NCI-H1930 (cell line): Measurements from ENCODE around the gene FLT1.

ENCODE experiments used
- DNase-seq, 2 experiments: peaks; one replicate each; lab custom pipeline; 2025; lab: John Stamatoyannopoulos, UW

FLT1 gene, protein sequence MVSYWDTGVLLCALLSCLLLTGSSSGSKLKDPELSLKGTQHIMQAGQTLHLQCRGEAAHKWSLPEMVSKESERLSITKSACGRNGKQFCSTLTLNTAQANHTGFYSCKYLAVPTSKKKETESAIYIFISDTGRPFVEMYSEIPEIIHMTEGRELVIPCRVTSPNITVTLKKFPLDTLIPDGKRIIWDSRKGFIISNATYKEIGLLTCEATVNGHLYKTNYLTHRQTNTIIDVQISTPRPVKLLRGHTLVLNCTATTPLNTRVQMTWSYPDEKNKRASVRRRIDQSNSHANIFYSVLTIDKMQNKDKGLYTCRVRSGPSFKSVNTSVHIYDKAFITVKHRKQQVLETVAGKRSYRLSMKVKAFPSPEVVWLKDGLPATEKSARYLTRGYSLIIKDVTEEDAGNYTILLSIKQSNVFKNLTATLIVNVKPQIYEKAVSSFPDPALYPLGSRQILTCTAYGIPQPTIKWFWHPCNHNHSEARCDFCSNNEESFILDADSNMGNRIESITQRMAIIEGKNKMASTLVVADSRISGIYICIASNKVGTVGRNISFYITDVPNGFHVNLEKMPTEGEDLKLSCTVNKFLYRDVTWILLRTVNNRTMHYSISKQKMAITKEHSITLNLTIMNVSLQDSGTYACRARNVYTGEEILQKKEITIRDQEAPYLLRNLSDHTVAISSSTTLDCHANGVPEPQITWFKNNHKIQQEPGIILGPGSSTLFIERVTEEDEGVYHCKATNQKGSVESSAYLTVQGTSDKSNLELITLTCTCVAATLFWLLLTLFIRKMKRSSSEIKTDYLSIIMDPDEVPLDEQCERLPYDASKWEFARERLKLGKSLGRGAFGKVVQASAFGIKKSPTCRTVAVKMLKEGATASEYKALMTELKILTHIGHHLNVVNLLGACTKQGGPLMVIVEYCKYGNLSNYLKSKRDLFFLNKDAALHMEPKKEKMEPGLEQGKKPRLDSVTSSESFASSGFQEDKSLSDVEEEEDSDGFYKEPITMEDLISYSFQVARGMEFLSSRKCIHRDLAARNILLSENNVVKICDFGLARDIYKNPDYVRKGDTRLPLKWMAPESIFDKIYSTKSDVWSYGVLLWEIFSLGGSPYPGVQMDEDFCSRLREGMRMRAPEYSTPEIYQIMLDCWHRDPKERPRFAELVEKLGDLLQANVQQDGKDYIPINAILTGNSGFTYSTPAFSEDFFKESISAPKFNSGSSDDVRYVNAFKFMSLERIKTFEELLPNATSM (N-terminal part only)

DNA sequence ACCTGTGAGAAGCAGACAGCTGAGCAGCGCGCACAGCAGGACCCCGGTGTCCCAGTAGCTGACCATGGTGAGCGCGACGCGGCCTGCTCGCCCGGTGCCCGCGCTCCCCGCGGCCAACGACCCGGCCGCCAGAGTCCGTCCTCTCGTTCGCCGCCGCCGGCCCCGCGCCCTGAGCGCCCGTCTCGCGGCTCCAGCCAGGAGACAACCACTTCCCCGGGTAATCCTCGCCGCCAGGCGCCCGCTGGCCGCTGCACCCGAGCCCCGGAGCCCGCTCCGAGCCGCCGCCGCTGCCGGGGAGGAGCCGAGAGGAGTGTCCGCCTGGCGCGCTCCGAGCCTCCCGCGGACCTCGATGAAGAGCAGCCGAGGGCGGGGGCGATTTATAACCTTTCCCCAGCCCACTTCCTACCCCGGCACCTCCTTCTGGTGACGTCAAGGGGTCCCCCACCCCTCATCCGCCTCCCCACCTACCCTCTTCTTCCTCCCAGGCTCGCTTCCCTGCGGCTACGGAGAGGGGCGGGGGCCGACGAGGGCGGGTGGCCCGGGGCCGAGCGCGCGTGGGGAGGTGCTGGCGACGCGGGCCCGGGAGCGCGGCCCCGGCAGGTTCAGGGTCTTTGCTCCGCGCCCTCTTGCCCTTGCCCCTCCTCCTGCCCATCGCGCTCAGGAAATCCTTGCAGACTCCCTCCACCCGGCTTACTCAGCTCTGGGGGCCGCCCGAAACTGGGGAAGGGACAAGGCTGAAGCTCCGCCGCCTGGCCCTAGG, at the start of gene FLT1:
Gene FLT1 (minus strand): TSS at position 351 of the 760 bp plus-strand sequence. CDS start 285 bp downstream, at position 66.
- DNase-seq = no peak

DNA sequence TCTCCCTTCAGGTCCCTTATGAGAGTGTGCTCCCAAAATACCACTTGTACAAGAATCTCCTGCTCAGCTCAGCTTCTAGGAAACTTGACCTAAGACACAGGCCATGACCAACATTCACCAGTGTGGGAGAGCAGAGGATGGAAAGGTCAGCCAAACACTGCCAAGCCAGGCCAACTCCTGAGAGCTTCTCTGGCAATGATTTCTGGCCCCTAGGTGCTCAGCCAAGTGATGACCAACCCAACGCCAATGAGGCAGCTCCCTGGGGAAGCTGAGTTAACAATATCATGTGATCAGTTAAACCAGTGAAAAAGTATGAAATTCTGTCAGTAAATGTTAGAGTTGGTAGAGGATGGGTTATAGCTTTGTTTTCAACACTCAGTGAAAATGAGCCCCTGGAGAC, 49.1 kb upstream of the FLT1 start:
- no peak for DNase-seq

DNA sequence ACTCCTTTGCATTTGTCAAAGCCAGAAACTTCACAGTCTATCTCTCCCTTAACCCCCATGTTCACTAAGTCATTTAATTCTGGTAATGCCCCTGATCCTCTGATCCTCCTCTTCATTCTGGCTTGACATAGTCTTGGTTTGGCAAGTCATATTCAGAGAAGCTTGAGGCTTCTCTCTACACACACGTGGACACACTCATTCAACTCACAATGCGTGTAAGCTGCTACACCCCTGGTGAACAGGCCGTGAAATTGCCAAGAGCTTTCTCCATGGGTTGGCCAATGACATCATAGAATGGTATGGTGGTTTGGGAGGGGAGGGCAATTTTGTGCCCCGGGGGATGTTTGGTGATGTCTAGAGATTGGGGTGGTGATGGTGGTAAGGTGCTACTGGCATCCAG, 47.9 kb upstream of the FLT1 start:
- DNase-seq = no peak

DNA sequence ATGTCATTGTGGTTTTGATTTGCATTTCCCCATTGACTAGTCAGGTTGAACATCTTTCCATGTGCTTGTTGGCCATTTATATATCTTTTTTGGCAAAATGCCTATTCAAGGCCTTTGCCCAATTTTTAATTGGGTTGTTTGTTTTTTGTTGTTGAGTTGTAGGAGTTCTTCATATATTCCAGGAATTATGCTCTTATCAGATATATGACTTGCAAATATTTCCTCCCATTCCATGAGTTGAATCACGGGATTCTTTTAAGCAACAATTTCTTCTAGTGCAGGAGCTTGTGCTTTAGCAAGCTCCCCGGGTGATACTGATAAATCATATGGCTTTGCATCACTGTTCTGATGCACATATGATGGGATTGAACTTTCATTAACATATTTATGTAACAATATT, 47.0 kb upstream of the FLT1 start:
- no peak for DNase-seq

DNA sequence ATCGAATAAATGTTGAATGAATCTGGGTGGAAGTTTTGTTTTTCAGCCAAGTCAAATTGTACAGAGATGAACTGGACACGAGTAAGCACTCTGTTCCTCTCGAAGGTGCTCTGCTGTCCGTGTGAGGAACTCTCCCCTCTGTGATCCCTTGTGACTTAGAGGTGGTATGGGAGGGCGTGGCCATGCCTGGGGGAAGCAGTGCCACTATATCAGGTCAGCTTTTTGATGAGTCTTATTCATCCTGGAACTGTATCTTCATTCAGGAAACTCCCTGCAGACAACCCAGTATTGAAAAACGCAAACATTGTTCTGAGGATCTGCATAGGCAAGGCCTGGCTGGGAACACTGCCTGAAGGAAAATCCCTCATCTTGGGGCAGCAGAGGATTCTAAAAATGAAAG, 45.7 kb upstream of the FLT1 start:
- no peak for DNase-seq

DNA sequence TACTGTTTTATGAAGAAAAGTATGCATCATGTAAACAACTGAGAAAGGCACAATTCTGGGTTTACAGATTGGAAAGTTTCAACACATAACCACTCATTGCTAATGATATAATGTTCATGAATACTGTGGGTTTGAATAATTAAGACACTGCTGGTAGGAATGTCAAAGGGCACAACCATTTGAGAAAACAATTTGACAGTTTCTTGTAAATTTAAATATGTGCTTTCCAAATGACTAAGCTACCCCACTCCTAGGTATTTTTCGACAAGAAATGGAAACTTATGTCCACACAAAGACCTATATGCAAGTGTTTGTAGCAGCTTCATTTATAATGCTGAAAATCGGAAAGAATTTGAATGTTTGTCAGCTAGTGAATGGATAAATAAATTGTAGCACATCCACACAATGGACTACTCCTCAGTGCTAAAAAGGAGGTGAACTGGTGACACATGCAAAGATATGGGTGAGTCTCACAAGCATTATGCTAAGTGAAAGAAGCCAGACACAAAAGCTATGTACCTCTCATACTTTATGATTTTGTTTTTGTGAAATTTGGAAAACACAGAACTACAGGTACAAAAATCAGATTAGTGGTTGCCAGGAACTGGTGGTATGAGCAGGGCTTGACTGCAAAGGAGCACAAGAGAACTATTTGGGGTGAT, 44.8 kb upstream of the FLT1 start:
- DNase-seq = no peak

DNA sequence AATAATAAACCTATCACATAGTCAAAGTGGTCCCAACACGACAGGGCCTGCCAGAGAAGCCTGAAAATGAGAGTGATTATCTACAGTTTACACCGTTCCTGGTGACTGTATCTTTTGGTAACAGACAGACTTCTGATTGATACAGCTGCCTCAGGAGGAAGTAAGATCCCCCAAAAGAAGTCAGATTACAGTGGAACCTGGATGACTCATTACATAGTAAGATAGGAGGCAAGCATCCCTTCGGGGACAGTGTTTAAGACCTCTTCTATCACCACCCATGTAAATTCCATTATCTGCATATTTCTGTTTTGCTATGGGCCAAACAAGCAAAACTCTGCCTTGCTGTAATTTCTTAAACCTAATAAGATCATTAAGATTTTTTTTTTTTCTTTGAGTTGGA, 44.0 kb upstream of the FLT1 start:
- DNase-seq = no peak

DNA sequence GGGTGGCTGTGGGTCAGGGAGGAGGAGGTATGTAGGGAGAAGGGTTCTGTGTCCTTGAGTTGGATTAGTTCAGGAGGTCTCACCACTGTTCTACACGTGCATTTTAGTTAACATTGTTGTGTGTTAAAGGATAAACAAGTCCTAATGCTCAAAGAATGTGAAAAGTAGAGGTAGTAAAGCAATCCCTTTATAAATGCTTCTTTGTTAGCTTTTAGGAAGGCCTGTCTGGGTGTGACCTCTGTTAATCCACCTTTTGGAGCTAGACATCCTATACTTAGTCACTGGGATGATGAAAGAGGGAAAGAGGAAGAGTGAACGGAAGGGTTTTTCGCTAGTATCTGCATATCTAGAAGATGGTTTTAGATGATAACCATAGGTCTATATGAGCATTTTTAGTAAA, 42.2 kb upstream of the FLT1 start:
- no peak for DNase-seq

DNA sequence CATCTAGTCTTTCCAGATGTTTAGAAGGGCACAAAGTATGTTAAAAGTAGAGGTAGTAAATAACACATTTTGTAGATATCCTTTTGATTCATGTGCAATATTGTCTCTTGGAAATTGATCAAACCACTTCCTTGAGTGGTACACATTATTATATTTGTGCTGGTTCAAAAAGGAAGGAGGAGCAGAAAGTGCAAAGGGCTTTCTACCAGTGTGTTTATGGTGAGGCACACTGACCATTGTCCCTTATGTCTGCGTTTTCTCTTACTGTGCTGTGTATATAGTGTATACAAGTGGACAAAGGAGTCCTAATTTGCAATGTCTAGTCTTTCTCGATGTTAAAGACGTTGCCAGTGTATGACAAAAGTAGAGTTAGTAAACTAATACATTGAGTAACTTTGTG, 41.4 kb upstream of the FLT1 start:
- no peak for DNase-seq

DNA sequence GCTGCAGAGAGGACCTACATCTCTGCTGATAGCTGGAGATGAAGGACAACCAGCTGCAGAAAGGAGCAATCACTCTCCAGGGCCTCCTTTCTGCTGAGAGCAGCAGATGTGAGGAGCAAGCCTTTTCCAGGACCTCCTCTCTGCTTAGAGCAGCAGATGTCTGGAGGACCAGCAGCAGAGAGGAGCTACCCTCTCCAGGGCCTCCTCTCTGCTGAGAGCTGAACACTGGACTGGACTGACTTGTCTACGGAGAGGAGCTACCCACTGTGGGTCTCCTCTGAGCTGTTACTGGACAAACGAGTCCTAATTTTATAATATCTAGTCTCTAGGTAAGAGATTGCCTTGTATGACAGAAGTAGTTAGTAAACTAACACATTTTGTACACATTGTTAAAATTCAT, 40.8 kb upstream of the FLT1 start:
- no peak for DNase-seq

DNA sequence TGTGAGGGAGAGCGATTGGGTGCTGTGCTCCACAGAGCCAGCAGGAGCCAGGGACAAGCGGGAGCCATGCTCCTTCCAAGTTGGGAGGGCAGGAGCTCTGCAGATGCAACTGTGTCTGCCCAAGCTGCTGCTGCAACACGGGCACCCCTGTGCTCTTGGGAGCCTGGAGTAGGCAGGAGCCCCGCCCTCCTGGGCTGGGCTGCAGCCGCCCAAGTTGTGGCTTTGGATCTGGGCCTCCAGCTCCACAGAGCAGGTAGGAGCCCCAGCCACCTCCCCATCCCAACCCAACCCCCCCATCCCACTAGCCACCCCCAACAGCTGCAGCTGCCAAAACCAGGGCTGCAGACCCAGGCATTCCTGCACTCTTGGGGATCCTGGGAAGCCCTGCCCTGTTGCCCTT, 39.9 kb upstream of the FLT1 start:
- DNase-seq = no peak

DNA sequence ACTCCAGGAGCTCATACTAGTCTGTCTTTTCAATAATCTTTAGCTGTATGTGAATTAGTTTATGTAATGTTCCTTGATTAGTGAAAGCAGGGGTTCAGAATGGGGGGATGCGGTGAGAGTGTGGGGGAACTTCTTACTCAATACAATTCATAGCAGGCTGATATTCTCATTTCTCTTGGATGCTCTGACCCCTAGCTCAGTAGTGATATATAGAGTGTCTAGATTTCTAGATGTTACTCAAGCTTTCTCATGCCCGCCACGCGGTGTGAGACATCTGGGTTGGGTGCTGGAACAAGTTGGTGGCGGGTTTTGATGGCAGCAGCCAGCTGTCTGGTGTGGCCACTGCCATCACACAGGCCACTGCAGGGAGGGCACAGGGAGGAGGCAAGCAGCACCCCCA, 39.3 kb upstream of the FLT1 start:
- no peak for DNase-seq

DNA sequence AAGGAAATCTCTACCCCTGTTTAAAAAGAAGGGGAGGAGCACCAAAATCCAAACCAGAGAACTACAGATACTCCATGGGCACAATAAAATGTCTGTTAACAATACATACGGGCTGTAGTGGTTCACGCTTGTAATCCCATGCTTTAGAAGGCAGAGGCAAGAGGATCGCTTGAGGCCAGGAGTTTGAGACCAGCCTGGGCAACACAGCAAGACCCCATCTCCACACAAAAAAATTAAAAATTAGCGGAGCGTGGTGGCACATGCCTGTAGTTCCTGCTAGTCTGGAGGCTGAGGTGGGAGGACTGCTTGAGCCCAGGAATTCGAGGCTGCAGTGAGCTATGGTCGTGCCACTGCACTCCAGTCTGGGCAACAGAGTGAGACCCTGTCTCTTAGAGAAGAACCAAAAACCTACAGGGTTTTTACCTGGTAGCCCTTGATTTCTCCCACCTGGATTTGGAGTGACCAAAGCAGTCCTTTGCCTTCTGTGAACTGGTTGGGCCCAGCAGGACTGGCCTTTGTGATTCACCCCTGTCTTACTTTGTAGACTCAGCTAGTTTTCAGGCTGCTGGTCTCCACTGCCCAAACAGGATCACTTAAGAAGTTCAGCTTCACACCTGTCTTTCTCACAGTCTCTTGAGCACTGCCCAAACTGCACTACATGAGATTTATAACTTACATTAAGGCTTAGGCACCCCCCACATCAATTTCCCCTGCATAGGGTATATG, 38.7 kb upstream of the FLT1 start:
- DNase-seq = no peak

DNA sequence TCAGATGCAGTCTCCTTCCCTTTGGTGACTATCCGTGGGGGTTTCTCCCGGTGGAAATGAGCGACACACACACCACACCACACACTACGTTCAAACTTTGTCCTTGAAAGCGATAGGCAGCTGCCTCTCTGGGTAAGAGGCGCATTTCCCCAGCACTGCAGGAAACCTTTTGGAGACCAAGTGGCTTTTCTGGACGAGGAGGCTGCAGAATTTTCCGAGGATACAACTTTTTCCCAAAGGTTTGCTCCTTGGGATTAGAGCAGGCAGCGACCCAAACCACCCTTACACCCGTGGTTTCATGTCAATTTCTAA, 38.2 kb upstream of the FLT1 start:
- DNase-seq = no peak

DNA sequence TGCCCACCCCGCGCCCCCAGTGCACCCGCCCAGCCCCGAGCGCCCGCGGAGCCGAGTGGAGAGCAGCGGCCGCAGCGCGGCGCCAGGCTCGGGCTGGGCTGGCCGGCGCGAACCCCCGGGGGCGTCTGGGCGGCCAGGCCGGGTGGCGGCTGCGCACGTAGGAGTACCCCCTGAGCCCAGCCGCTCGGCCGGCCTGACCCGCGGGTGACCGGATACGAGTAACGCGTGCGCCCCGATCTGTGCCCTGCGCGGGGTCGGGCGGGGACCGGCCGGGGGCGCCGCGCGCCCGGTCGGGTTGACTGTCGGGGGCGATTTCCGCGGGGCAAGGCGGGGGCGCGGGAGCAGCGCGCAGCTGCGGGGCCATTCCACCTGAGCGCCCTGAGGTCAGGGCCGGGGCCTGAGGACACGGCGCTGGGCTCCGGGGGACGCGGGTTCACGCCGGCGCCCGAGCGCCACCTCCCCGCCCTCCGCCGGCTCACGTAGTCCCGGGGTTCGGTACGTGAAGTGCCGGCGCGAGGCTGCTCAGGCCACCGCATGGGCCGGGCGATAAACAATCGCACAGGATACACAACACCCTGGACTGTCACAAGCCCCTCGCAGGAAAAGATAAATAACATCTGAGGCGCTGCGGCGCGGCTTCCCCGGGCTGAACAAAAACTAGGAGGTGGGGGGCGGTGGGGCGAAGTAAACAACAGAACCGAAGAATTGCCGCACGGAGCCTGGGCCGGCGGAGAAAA, 37.6 kb upstream of the FLT1 start:
- peak in 1 of 2 experiments; percentile 30 for DNase-seq

DNA sequence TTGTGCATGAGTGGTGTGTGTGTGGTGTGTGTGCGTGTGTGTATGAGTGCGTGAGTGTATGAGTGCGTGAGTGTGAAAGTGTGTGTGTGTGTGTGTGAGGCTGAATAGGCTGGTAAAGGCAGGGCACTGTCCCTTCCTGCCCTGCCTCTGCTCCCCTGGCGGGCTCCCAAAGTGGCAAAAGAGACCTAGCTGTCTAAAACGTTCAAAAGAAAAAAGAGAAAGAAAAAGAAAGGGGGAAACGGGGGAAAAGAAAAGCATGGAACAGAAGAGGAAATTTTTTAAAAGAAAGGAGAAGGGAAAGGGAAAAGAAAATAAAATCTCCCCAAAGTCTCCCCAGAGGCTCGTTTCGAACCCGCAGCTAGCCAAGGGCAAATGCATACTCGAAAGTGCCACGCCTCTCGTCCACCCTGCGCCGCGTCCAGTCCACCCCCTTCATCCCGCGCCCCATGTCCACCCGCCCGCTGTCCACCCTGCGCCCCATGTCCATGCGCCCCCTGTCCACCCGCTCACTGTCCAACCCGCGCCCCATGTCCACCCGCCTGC, 37.0 kb upstream of the FLT1 start:
- DNase-seq = peak in 1 of 2 experiments; percentile 30

DNA sequence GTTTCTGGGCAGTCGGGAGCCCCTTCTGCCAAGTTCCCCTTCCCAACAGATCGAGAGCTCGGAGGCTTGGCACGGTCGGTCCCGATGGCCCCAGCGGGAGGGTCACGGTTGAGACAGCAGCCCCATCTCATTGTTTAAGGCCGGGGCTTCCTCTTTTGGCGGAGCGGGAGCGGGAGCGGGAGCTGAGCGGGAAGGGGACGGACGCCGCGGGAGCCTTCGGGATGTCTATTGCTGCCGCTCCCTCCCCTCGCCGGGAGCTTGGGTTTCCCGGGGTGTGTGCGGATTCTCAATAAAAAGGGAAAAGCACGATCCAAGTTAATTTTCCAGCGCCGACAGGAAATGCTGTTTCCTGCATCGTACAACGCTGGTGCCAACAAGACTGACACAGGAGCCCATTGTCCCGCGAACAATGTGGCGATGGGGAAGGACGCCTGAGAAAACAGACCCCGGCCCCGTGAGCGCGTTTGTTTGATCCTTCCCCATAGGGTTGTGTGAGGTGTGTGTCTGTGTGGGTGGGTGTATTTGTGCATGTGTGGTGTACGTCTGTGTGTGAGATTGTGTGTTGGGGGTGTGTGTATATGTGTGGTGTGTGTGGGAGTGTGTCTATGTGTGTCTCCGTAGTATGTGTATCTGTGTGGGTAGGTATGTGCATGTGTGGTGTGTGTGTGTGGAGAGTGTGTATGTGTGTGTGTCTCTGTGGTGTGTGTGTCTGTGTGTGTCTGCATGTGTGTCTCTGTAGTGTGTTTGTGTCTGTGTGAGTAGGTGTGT, 36.3 kb upstream of the FLT1 start:
- DNase-seq = peak in 1 of 2 experiments; percentile 16

DNA sequence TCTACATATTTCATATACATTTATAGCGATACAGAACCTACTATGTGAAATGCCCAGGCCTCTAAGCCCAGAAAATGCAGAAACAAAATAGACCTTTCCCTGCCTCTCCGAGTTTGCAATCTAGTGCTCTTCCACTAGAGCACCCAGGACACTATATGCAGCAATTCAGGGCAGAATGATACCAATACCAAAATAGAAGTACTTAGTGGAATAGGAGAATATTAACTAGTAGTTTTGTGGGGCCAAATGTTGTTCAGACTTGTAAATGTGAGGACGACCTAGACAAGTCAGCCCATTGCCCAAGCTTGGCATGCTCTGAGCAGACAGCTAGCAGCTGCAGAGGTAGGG, 35.8 kb upstream of the FLT1 start:
- no peak for DNase-seq

DNA sequence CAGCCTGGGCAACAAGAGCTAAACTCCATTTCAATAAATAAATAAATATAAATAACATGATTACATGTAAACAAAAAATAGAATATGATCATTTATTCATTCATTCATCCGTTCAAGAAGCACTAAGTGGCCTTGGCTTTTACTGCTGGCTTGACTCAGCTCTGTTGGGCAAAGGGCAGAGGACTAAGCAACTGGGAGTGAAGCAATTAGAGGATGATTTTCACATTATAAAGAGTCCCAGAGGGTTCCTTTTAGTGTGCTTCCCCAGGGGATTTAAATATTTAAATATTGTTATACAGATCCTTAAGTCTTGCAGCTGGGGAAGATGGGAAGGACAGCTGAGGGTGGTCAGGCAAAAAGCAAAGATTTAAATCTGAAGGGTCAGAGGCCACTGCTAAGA, 34.9 kb upstream of the FLT1 start:
- DNase-seq = no peak
